ENCODE data around the gene RBP5.

GRCh38 chr12:7128681-7129286 is at the start of gene RBP5:
- TF ChIP-seq CTCF (IDR thresholded peaks at IDR 0.05 in 8 of 11, conservative IDR thresholded peaks at IDR 0.05 in 3 of 11) (no peak), POLR2A (IDR thresholded peaks at IDR 0.05) (no peak)

All from spleen (tissue), 7 donors.